ENCODE measurements around the gene ALK.

- TF ChIP-seq CTCF (IDR thresholded peaks at IDR 0.05) (peak; percentile 64), ZFX (IDR thresholded peaks at IDR 0.05; ENCODE audit: borderline replicate concordance) (no peak)
Observed at GRCh38 chr2:29238497-29238896, 682.9 kb downstream of the ALK start.

Measured in 22Rv1 (cell line).